GM12872 (cell line): ENCODE data around the gene PYGM.

Source experiments
- CTCF ChIP-seq: IDR thresholded peaks from 3 replicates; pipeline ENCODE4 v1.5.1; 2011; ENCODE audit warnings: low read depth, mild to moderate bottlenecking, low read length, moderate library complexity; ENCODE audit not compliant: insufficient read depth

Gene PYGM

GRCh38 chr11:64796047-64796756, 36.4 kb upstream of the PYGM start:
- no peak for TF ChIP-seq CTCF

- TF ChIP-seq CTCF, result no peak
Measured at GRCh38 chr11:64794526-64794925, 34.8 kb upstream of the PYGM start.

GRCh38 chr11:64793271-64794160, 33.7 kb upstream of the PYGM start:
- no peak for TF ChIP-seq CTCF

- TF ChIP-seq CTCF, result no peak
Measured at GRCh38 chr11:64792482-64792881, 32.7 kb upstream of the PYGM start.

- TF ChIP-seq CTCF, result no peak
Measured at GRCh38 chr11:64791781-64792291, 32.1 kb upstream of the PYGM start.

- TF ChIP-seq CTCF, result no peak
Measured at GRCh38 chr11:64790205-64791095, 30.7 kb upstream of the PYGM start.
